ENCODE results near the gene JADE2. TPM values are rescaled to one million over a fixed set of nuclear protein-coding genes. Genes with fewer than 3 reads are reported as not detected.

JADE2 gene
- total and polyA plus RNA-seq, 2 of the 8 experiments (the other 6 are each of a cell fraction or from before 2014, with no cell fraction given): 19.2 to 55.8 TPM

- TF ChIP-seq SIN3A (conservative IDR thresholded peaks at IDR 0.05 in 1 of 2, IDR thresholded peaks at IDR 0.05 in 1 of 2; ENCODE audit: low read depth in 1 of 2, low read length in 2 of 2) (0 out of 4 replicates have a peak, but pooled peaks of 1 of the 2 experiments have one; percentile 67), SP1 (IDR thresholded peaks at IDR 0.05; ENCODE audit: low read depth, low read length) (peak; percentile 95), RNF2 (IDR thresholded peaks at IDR 0.05; ENCODE audit: borderline replicate concordance, low read depth, low read length, missing control alignments, poor library complexity, severe bottlenecking) (no peak), YY1 (IDR thresholded peaks at IDR 0.05; ENCODE audit: low read depth, low read length) (0 out of 2 replicates have a peak, but pooled peaks have one; percentile 52), TAF7 (optimal IDR thresholded peaks at IDR 0.05; ENCODE audit: borderline replicate concordance, low read depth, low read length) (peak; percentile 24), KDM1A (IDR thresholded peaks at IDR 0.05; ENCODE audit: borderline replicate concordance, low read length) (peak; percentile 63; the same call in 1 of the 2 replicates), MAFK (IDR thresholded peaks at IDR 0.05; ENCODE audit: low read depth, low read length) (no peak), TCF12 (IDR thresholded peaks at IDR 0.05; ENCODE audit: low read depth, low read length) (peak; percentile 78; the same call in 1 of the 2 replicates), GTF2F1 (IDR thresholded peaks at IDR 0.05; ENCODE audit: borderline replicate concordance, low read depth, low read length) (no peak)
- TF ChIP-seq, protein P1, sequence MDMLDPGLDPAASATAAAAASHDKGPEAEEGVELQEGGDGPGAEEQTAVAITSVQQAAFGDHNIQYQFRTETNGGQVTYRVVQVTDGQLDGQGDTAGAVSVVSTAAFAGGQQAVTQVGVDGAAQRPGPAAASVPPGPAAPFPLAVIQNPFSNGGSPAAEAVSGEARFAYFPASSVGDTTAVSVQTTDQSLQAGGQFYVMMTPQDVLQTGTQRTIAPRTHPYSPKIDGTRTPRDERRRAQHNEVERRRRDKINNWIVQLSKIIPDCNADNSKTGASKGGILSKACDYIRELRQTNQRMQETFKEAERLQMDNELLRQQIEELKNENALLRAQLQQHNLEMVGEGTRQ (IDR thresholded peaks at IDR 0.05; ENCODE audit: low read length): no peak
Measured at GRCh38 chr5:134539732-134540131, 14.3 kb downstream of the JADE2 start (continued).

All from H1 (cell line).